Psoas muscle (tissue), 8 donors: Measurements from ENCODE around the gene TOP1. TPM values are rescaled to one million over a fixed set of nuclear protein-coding genes. Genes with fewer than 3 reads are reported as not detected.

Source experiments
- ATAC-seq, 4 donors: fragments of 200-7000 bp; cut with Tn5 transposase; one replicate each; pipeline ENCODE4 v1.9.1; 2020; ENCODE audit warnings: moderate library complexity in 3 of 4, mild to moderate bottlenecking in 2 of 4
- DNase-seq, 2 donors: peaks; one replicate each; pipeline ENCODE4 v3.0.0-alpha.2; 2020
- H3K27ac ChIP-seq: fragments of 200-600 bp; one replicate; pipeline ENCODE4 v1.8.0; 2022
- H3K27me3 ChIP-seq, 3 donors: fragments of 200-600 bp in 1 of 3; one replicate each; pipeline versions ENCODE4 v1.6.1 to v1.8.0; 2013 to 2022; ENCODE audit warnings: low read length in 2 of 3, mild to moderate bottlenecking in 2 of 3, moderate library complexity in 1 of 3; ENCODE audit not compliant: insufficient read depth in 3 of 3
- H3K36me3 ChIP-seq, 2 donors: fragments of 200-600 bp in 1 of 2; one replicate each; pipeline versions ENCODE4 v1.6.1 to v1.8.0; 2013 to 2022; ENCODE audit warnings: low read depth in 1 of 2, mild to moderate bottlenecking in 1 of 2, moderate library complexity in 1 of 2; ENCODE audit not compliant: insufficient read depth in 1 of 2
- H3K4me1 ChIP-seq: fragments of 200-600 bp; one replicate; pipeline ENCODE4 v1.8.0; 2022
- H3K4me3 ChIP-seq: fragments of 200-600 bp; one replicate; pipeline ENCODE4 v1.8.0; 2022; ENCODE audit warnings: mild to moderate bottlenecking
- H3K9me3 ChIP-seq: fragments of 200-600 bp; one replicate; pipeline ENCODE4 v1.8.0; 2022
- CTCF ChIP-seq: fragments of 200-600 bp; IDR thresholded peaks from one replicate; pipeline ENCODE4 v1.8.0; 2022; ENCODE audit warnings: antibody characterized with exemption
- WGBS, 3 donors: extraction: QIAGEN DNeasy Blood & Tissue Kit; methylation state at CpG; one replicate each; pipeline versions ENCODE4 v1.1.6 to v1.1.7; 2013; 5-methylcytosine and 5-hydroxymethylcytosine counted together
- intact Hi-C, 2 donors: fragments of 100-400 bp; cut with DNase I; formaldehyde crosslinking; loops; one replicate each; pipeline versions ENCODE4 v1.11.0 to v1.14.2; 2022
- polyA plus RNA-seq, 3 donors: library from polyadenylated mRNA; stranded (reverse); fragments of 200-250 nt; gene quantifications; one replicate each; pipeline ENCODE4 v1.2.3, GENCODE V29; 2013
- total RNA-seq, 4 donors: library from RNA; stranded (reverse); fragmentation: NEBNext Ultra II Directional in 2 of 4; extraction: Animal tissue kit (Norgen Biotek cat#: 25700) in 2 of 4; gene quantifications; one replicate each; pipeline versions ENCODE4 v1.2.1 to v1.2.4, GENCODE V29; 2021 to 2023
- donor health status: healthy with polysubstance abuse.
- donor health status: DM: no; HTN: no; CAD: no; lungs with moderate emphysema.
- donor health status: Bipolar disorder and iron deficiency.
- donor health status: healthy.
- donor health status: DM: yes; HTN: yes; CAD: no.
- donor health status: DM: no; HTN: no; CAD: no.
- donor health status: DM: no; HTN: no; CAD: no.
- donor health status: DM: yes; HTN: yes; CAD: no.

Gene TOP1
- total and polyA plus RNA-seq, 7 donors = 10.6 to 30.7 (median 22.2) TPM

- peak; percentile 43 to 72 (median 65) for ATAC-seq
- DNase-seq = peak in 1 of 2 donors; percentile 20
- Histone ChIP-seq H3K4me1 (peaks cover 38% of the 10 kb centered on the region), H3K27ac (peak overlapping the region; percentile 31), H3K36me3 (peaks cover 0 to 25% of the 10 kb centered on the region in 2 donors), H3K27me3 (no peaks in the 10 kb centered on the region), H3K9me3 (no peaks in the 10 kb centered on the region), H3K4me3 (no peak overlapping the region)
- TF ChIP-seq CTCF = no peak
- WGBS, 3 donors = 23 to 34% (median 24%) methylated on average over 3 of the region's 3 CpGs
- intact Hi-C loops = loop anchor here in 1 of 2 donors (5.0 kb wide), 1 partner anchor 40 kb away; no protein-coding TSS in a partner anchor
Measured at GRCh38 chr20:41072190-41072863, 43.7 kb downstream of the TOP1 start.

GRCh38 chr20:41072915-41073314 is 44.3 kb downstream of the TOP1 start:
- H3K9me3 ChIP-seq = no peaks in the 10 kb centered on the region
- peaks cover 38% of the 10 kb centered on the region for H3K4me1 ChIP-seq
- ATAC-seq = no peak
- 62 to 69% (median 62%) methylated on average over 3 of the region's 3 CpGs for WGBS, 3 donors
- TF ChIP-seq CTCF = no peak
- DNase-seq = no peak
- H3K27ac ChIP-seq = no peak overlapping the region
- H3K36me3 ChIP-seq = peaks cover 0 to 26% of the 10 kb centered on the region in 2 donors
- intact Hi-C loops = loop anchor here in 1 of 2 donors (5.0 kb wide), 1 partner anchor 41 kb away; no protein-coding TSS in a partner anchor
- H3K4me3 ChIP-seq = no peak overlapping the region
- no peaks in the 10 kb centered on the region for H3K27me3 ChIP-seq

- no peak for TF ChIP-seq CTCF
- no peak overlapping the region for H3K27ac ChIP-seq
- H3K4me1 ChIP-seq = peaks cover 38% of the 10 kb centered on the region
- no peaks in the 10 kb centered on the region for H3K9me3 ChIP-seq
- intact Hi-C loops = loop anchor here in 1 of 2 donors (5.0 kb wide), 1 partner anchor 42 kb away; no protein-coding TSS in a partner anchor
- DNase-seq = no peak
- peaks cover 4 to 40% of the 10 kb centered on the region in 2 donors for H3K36me3 ChIP-seq
- no peaks in the 10 kb centered on the region for H3K27me3 ChIP-seq
- H3K4me3 ChIP-seq = no peak overlapping the region
- no peak for ATAC-seq
Measured at GRCh38 chr20:41074441-41074840, 45.8 kb downstream of the TOP1 start.

GRCh38 chr20:41076776-41077175 is 48.2 kb downstream of the TOP1 start:
- Histone ChIP-seq H3K36me3 (peaks cover 10 to 63% of the 10 kb centered on the region in 2 donors), H3K27me3 (no peaks in the 10 kb centered on the region), H3K4me1 (peaks cover 24% of the 10 kb centered on the region), H3K4me3 (no peak overlapping the region), H3K9me3 (no peaks in the 10 kb centered on the region), H3K27ac (no peak overlapping the region)
- ATAC-seq (no peak), DNase-seq (no peak)
- WGBS, 3 donors = 91 to 94% (median 93%) methylated on average over 4 of the region's 4 CpGs
- intact Hi-C loops = loop anchor here in 1 of 2 donors (5.0 kb wide), 1 partner anchor 84 kb away; no protein-coding TSS in a partner anchor
- TF ChIP-seq CTCF = no peak
